GM19240 (cell line): ENCODE data around the gene FCF1.

Experiments used
- DNase-seq: peaks from one replicate; pipeline ENCODE4 v3.0.0; 2011; ENCODE audit warnings: low spot score; ENCODE audit not compliant: insufficient read length

The FCF1 gene, protein sequence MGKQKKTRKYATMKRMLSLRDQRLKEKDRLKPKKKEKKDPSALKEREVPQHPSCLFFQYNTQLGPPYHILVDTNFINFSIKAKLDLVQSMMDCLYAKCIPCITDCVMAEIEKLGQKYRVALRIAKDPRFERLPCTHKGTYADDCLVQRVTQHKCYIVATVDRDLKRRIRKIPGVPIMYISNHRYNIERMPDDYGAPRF

DNA sequence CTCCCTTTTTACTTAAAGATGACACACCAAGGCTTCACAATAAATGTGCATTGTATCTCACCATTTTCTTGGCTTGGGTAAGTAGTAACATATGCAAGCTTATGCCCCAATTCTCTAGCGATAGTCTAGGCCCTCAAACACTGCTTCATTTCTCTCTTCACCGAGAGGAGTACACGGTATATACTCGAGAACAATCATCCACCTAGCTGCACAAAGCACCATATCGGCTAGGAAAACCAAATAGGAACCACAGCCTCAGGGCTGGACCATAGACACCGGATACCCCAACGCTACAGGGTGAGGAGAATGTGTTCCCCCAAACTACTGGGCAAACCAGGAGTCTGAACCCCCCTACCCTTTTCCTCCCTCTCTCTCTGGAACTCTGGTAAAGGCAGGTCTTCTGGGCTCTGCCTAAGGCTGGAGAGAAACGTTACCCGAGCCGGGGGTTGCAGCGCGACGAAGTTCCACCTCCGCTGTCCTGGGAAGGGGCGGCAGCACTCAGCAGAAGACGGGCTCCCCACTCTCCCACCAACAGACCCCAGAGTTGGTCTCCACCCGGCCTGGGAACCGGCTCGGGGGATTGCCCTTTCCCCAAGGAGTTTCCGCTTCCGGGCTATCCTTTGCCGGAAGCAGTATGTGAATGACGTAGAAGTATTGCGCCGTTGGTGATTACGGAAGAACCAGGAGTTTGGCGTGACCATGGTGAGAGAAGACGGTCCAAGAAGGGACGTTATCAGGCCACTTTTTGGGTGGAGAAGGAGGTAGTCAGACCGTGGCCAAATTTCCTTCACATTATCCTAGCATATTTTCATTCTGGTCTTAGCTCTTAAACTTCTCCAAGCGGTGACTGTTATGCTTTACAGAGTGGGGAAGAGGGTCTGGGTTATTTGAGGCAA, at the start of gene FCF1, which contains the start of gene AREL1:
Gene FCF1, plus strand, starts transcription at position 646 of the 896 bp plus-strand sequence. Its CDS starts 54 bp downstream, at position 700.
Gene AREL1, minus strand, starts transcription at position 582 of the 896 bp plus-strand sequence. CDS start 27,465 bp downstream, outside the sequence.
- DNase-seq, result peak; percentile 95

GRCh38 chr14:74663884-74664283, 49.1 kb upstream of the FCF1 start:
- DNase-seq, result no peak

GRCh38 chr14:74664717-74665116, 48.2 kb upstream of the FCF1 start:
- DNase-seq, result no peak

GRCh38 chr14:74667758-74668157, 45.2 kb upstream of the FCF1 start:
- no peak for DNase-seq

DNA sequence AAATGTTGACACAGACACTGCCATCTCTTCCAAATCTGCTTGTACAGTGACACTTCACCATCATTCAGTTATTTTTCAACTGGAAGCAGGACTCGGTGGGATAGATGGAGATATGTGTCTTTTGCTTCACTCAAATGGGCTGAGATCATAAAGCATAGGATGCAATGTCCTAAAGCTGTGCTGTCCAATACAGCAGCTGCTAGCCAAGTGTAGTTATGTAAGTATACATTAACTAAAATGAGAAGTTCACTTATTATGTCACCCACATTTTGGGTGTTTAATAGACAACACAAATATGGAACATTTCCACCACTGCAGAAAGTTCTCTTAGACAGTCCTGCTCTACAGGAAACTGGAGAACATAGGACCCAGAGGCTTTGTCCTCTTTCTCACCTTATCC, 43.7 kb upstream of the FCF1 start:
- DNase-seq, result no peak

DNA sequence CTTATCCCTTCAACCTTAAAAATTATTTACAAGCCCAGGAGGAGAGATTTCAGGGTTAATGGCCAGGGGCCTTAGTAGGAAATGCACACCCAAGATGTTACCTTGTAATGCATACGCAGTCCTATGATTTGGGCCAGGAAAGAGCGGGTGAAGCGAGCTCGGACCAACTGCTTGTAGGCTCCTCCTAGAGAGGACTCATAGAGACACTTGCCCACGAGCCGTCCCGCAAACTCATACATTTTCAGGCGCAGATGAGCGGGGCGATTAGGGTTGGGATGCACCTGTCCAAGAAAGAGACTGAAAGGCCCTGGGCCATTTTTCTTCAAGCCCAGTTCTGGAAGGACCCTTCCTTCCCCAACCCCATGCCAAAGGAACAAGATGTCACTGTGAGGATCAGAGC, 43.1 kb upstream of the FCF1 start:
- DNase-seq, result no peak

DNA sequence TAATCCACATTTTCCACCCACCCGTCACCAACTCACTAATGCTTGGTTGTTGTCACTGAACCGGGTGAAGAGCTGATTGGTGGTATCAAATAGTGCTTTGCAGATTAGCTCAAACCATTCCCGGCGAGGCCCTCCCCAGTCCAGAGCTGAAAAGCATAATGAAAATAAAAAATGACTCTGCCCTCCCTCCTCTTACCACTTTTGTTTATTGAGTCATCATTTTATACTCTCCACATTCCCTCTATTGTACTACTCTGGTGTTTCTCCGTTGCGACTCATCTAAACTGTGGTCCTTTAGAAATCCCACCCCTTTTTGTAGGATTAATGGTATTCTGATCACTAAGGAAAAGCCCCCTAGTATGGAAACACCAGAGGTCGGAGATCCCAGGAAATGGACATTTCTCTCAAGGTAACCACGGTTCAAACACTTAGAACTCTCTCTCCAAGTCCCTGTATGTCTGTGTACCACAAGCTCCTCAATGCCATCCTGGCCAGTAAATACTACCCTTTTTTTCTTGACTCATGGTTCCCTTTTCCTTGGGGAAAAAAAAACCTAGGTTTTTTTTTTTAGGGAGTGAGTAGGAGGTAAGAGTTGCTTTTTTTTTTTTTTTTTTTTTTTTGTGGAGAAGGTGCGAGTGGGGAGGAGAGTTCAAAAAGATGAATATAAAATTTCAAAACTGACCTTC, 42.1 kb upstream of the FCF1 start:
- DNase-seq, result no peak

- no peak for DNase-seq
Observed at GRCh38 chr14:74671789-74672188, 41.2 kb upstream of the FCF1 start.

DNA sequence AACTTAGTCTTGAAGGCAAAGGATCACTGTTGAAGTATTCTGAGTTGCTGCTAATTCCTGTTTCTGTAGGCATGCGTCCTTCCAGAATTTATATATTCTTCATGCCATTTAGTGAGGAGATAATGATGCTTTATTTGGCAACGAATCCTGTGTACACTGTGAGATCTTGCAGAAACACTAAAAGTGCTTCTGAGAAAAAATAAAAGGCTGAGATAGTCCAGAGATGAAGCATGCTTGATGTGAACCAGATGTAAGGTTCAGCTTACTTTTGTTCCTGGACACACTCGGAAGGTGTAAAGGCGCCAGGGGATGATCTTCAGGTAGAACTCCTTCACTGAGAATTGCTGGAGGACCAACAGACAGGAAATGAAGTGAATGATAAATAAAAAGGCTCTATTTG, 39.2 kb upstream of the FCF1 start:
- DNase-seq, result no peak

- no peak for DNase-seq
Observed at GRCh38 chr14:74675219-74675618, 37.7 kb upstream of the FCF1 start.

DNA sequence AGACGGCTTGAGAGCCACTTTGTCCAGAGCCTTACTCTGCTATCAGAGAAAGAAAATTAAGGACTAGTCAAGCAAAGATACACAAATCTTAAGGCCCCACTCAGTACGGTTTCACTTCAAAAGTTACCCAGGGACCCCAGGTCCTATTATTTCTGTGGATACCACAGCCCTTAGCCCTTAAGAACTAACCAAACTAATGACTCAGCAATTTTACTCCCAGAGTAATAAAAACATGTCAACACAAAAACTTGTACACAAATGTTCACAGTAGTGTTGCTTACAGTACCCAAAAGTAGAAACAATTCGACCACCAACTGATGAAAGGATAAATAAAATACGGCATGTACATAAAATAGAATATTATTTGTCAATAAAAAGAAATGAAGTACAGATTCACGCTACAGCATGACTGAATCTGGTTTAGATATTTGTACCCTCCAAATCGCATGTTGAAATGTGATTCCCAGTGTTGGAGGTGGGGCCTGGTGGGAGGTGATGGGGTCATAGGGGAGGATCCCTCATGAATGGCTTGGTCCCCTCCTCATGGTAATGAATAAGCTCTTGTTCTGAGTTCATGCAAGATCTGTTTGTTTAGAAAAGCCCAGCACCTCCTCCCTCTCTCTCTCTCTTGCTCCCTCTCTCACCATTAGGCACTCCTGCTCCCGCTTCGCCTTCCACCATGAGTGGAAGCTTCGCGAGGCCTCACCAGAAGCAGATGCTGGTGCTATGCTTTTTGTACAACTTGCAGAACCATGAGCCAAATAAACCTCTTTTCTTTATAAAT, 30.6 kb upstream of the FCF1 start:
- no peak for DNase-seq

DNA sequence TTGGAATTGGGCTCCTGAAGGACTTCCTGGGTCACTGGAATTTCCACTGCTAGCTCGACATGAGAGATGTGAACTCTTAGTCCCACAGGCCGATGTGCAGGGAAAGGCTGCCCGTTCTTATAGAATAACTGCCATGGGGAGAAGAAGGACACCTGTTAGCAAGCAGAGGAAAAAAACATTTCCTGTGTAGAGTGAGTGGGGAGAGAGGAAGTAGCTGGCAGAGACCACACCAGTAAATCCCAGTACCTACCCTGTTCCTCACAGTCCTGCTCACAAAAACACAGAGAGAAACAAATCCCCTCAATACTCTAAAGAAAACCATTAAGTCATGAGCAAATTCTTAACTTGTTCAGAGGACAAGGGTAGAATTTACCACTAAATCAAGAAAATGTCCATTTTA, 29.5 kb upstream of the FCF1 start:
- no peak for DNase-seq

- peak; percentile 11 for DNase-seq
Observed at GRCh38 chr14:74684434-74684833, 28.5 kb upstream of the FCF1 start.

- DNase-seq, result no peak
Observed at GRCh38 chr14:74685056-74685455, 27.9 kb upstream of the FCF1 start.

- no peak for DNase-seq
Observed at GRCh38 chr14:74685921-74686678, 26.8 kb upstream of the FCF1 start.

- no peak for DNase-seq
Observed at GRCh38 chr14:74691456-74691855, 21.5 kb upstream of the FCF1 start.

GRCh38 chr14:74693191-74693590, 19.8 kb upstream of the FCF1 start:
- no peak for DNase-seq

GRCh38 chr14:74695406-74695805, 17.5 kb upstream of the FCF1 start:
- no peak for DNase-seq

- DNase-seq, result no peak
Observed at GRCh38 chr14:74697011-74697410, 15.9 kb upstream of the FCF1 start.

DNA sequence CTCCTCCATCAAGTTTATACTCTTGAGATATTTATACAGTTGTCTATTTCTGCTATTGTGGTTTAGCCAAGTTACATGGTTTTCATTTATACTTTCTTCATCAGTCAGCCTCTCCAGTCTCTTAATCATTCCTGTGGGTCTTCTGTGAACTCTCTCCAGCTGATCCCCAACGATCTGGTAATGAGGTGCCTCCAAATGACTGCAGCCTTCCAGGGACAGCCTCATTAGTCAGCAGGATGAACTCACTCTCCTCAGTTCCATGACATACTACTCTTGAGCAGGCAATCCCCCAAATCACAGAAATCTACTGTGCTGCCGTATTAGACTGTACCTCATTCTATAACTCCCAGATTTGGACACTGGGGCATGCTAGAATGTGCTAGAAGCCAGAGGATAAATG, 15.4 kb upstream of the FCF1 start:
- no peak for DNase-seq

DNA sequence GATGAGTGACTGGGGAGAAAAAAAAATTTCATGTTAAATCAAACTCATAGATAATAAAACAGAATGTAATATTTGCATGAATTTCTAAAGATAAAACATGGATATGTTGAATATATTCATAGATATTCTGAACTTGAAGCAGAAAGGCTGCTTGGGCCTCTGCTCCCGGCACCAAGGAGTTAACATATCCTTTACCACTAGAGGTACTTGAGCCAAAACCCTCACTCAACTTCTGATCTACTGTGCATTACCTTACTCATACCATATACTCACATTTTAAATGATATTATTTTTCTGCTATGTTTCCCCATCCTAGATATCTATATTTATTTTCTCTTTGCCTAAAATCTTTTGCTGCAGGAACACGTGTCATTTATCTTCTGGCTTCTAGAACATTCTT, 15.0 kb upstream of the FCF1 start:
- no peak for DNase-seq
